ENCODE measurements around the gene LSM10. TPM values are rescaled to one million over a fixed set of nuclear protein-coding genes. Genes with fewer than 3 reads are reported as not detected.

LSM10 gene
- total and polyA plus RNA-seq, 2 experiments from 2014 or later = 20.6 to 75.7 TPM

GRCh38 chr1:36372617-36373016 lies 25.1 kb downstream of the LSM10 start:
- TF ChIP-seq, protein P1, sequence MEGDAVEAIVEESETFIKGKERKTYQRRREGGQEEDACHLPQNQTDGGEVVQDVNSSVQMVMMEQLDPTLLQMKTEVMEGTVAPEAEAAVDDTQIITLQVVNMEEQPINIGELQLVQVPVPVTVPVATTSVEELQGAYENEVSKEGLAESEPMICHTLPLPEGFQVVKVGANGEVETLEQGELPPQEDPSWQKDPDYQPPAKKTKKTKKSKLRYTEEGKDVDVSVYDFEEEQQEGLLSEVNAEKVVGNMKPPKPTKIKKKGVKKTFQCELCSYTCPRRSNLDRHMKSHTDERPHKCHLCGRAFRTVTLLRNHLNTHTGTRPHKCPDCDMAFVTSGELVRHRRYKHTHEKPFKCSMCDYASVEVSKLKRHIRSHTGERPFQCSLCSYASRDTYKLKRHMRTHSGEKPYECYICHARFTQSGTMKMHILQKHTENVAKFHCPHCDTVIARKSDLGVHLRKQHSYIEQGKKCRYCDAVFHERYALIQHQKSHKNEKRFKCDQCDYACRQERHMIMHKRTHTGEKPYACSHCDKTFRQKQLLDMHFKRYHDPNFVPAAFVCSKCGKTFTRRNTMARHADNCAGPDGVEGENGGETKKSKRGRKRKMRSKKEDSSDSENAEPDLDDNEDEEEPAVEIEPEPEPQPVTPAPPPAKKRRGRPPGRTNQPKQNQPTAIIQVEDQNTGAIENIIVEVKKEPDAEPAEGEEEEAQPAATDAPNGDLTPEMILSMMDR (IDR thresholded peaks at IDR 0.05; ENCODE audit: low read depth, low read length) = no peak
- no peaks in the 10 kb centered on the region for H3K27me3 ChIP-seq
- peaks cover 22% of the 10 kb centered on the region for H3K4me1 ChIP-seq (ENCODE audit: low read depth)
- H3K36me3 ChIP-seq = no peaks in the 10 kb centered on the region
- H3K9me3 ChIP-seq (ENCODE audit: low read depth) = no peaks in the 10 kb centered on the region
- no peak for DNase-seq (ENCODE audit: low read depth in 1 of 2, low spot score in 1 of 2)
- H3K4me3 ChIP-seq = no peak overlapping the region
- H3K27ac ChIP-seq = peak overlapping the region; percentile 19

DNA sequence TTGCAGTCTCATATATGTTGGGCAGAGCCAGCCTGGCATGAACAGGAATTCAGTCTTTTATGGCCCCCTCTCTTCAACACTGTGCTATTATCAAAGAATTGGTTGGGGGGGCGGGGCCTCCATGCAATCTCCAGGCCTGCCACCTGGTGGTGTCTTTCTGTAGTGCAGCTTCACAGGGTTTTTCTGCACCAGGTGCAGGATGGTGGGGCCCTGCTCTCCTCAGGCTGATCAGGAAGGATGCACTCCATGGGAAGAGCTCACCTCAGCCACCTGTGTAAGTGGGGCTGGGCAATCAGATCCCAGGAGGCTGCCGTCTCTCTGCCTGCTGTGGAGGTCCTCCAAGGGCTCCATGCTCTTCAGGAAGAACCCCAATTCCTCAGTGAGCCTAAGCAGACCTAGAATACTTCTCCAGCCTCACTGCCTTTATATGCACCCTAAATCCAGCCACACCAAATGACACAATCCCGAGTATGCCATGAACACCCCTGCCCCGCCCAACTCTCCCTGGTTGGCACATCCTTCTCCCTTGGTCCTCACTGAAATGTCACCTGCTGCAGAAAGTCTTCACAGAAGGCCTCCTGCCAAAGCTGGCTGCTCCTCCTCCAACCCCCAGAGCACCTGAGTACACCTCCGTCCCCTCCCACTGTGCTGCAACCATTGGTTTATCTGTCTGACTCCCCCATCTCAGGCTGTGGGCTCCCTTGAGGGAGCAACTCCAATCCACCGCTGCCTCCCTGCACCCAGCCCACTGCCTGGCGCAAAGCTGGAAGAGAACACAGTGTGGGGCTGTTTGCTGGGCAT lies 28.4 kb downstream of the LSM10 start:
- Histone ChIP-seq H3K27ac (no peak overlapping the region), H3K27me3 (no peaks in the 10 kb centered on the region), H3K36me3 (no peaks in the 10 kb centered on the region), H3K9me3 (ENCODE audit: low read depth) (no peaks in the 10 kb centered on the region), H3K4me1 (ENCODE audit: low read depth) (peaks cover 14% of the 10 kb centered on the region), H3K4me3 (no peak overlapping the region)
- DNase-seq (ENCODE audit: low read depth in 1 of 2, low spot score in 1 of 2) = peak; percentile 75 to 84
- TF ChIP-seq, protein P1 (IDR thresholded peaks at IDR 0.05; ENCODE audit: low read depth, low read length) = peak; percentile 92

- Histone ChIP-seq H3K27me3 (no peaks in the 10 kb centered on the region), H3K4me1 (ENCODE audit: low read depth) (peaks cover 3% of the 10 kb centered on the region), H3K36me3 (no peaks in the 10 kb centered on the region), H3K4me3 (no peak overlapping the region), H3K9me3 (ENCODE audit: low read depth) (no peaks in the 10 kb centered on the region), H3K27ac (no peak overlapping the region)
- TF ChIP-seq, protein P1 (IDR thresholded peaks at IDR 0.05; ENCODE audit: low read depth, low read length) = no peak
- DNase-seq (ENCODE audit: low read depth in 1 of 2, low spot score in 1 of 2) = no peak
Measured at GRCh38 chr1:36367798-36368197, 29.9 kb downstream of the LSM10 start.

DNA sequence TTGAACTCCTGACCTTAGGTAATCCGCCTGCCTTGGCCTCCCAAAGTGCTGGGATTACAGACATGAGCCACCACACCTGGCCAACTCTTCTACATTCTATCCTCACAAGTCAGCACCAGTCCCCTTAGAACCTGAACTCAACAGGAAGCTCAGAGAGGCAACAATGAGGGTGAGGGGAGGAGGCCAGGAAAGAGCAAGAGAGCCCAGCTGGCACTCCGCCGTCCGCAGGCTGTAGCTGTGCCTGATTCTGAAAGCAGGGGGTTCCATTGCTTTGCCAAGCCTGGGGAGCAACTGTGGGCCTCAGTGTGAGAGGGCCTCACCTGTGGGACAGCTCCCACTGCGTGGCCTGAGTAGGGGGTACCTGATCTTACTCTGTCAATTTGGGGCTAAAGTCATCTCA lies 30.6 kb downstream of the LSM10 start:
- no peak for DNase-seq (ENCODE audit: low read depth in 1 of 2, low spot score in 1 of 2)
- H3K27me3 ChIP-seq = no peaks in the 10 kb centered on the region
- no peaks in the 10 kb centered on the region for H3K36me3 ChIP-seq
- no peaks in the 10 kb centered on the region for H3K9me3 ChIP-seq (ENCODE audit: low read depth)
- no peak overlapping the region for H3K4me3 ChIP-seq
- TF ChIP-seq, protein P1 (IDR thresholded peaks at IDR 0.05; ENCODE audit: low read depth, low read length) = no peak
- H3K27ac ChIP-seq = no peak overlapping the region
- H3K4me1 ChIP-seq (ENCODE audit: low read depth) = no peaks in the 10 kb centered on the region

- Histone ChIP-seq H3K9me3 (ENCODE audit: low read depth) (no peaks in the 10 kb centered on the region), H3K4me3 (no peak overlapping the region), H3K36me3 (no peaks in the 10 kb centered on the region), H3K27ac (peak overlapping the region; percentile 51), H3K4me1 (ENCODE audit: low read depth) (no peaks in the 10 kb centered on the region), H3K27me3 (no peaks in the 10 kb centered on the region)
- TF ChIP-seq, protein P1 (IDR thresholded peaks at IDR 0.05; ENCODE audit: low read depth, low read length) = peak; percentile 24
- DNase-seq (ENCODE audit: low read depth in 1 of 2, low spot score in 1 of 2) = peak in 1 of 2 donors; percentile 82
Measured at GRCh38 chr1:36366091-36366661, 31.5 kb downstream of the LSM10 start.

All from cardiac muscle cell (in vitro differentiated cells and primary cell).